ENCODE data around the gene PSD4.

PSD4 gene

GRCh38 chr2:113190871-113191270 lies 17.1 kb downstream of the PSD4 start:
- Histone ChIP-seq H3K27me3 (ENCODE audit: insufficient read depth, insufficient read length) (no peaks in the 10 kb centered on the region), H3K9me3 (ENCODE audit: insufficient read depth, low read length) (no peaks in the 10 kb centered on the region), H3K4me3 (ENCODE audit: insufficient read length, low read depth) (no peak overlapping the region), H3K9ac (ENCODE audit: insufficient read length, low read depth) (no peak overlapping the region), H3K36me3 (ENCODE audit: insufficient read depth, insufficient read length, low read length) (no peaks in the 10 kb centered on the region), H3K4me1 (ENCODE audit: insufficient read depth, insufficient read length) (peaks cover 2% of the 10 kb centered on the region)
- no peak for TF ChIP-seq ZNF274 (IDR thresholded peaks at IDR 0.05; ENCODE audit: low read depth, low read length)
- no peak for DNase-seq (ENCODE audit: low read depth, low spot score)

- Histone ChIP-seq H3K36me3 (ENCODE audit: insufficient read depth, insufficient read length, low read length) (no peaks in the 10 kb centered on the region), H3K4me1 (ENCODE audit: insufficient read depth, insufficient read length) (peaks cover 2% of the 10 kb centered on the region), H3K9ac (ENCODE audit: insufficient read length, low read depth) (no peak overlapping the region), H3K9me3 (ENCODE audit: insufficient read depth, low read length) (no peaks in the 10 kb centered on the region), H3K4me3 (ENCODE audit: insufficient read length, low read depth) (no peak overlapping the region), H3K27me3 (ENCODE audit: insufficient read depth, insufficient read length) (peaks cover 13% of the 10 kb centered on the region)
- TF ChIP-seq SUZ12 (IDR thresholded peaks at IDR 0.05; ENCODE audit: extremely low read depth, insufficient read depth, insufficient read length) (no peak), YY1 (IDR thresholded peaks at IDR 0.05; ENCODE audit: insufficient read depth, insufficient read length) (no peak), ZNF274 (IDR thresholded peaks at IDR 0.05; ENCODE audit: low read depth, low read length) (no peak)
- no peak for DNase-seq (ENCODE audit: low read depth, low spot score)
Observed at GRCh38 chr2:113192459-113193100, 18.8 kb downstream of the PSD4 start.

- Histone ChIP-seq H3K9me3 (ENCODE audit: insufficient read depth, low read length) (no peaks in the 10 kb centered on the region), H3K4me3 (ENCODE audit: insufficient read length, low read depth) (no peak overlapping the region), H3K27me3 (ENCODE audit: insufficient read depth, insufficient read length) (peaks cover 24% of the 10 kb centered on the region), H3K9ac (ENCODE audit: insufficient read length, low read depth) (no peak overlapping the region), H3K4me1 (ENCODE audit: insufficient read depth, insufficient read length) (peaks cover 2% of the 10 kb centered on the region), H3K36me3 (ENCODE audit: insufficient read depth, insufficient read length, low read length) (no peaks in the 10 kb centered on the region)
- no peak for TF ChIP-seq SUZ12 (IDR thresholded peaks at IDR 0.05; ENCODE audit: extremely low read depth, insufficient read depth, insufficient read length)
- TF ChIP-seq ZNF274 (IDR thresholded peaks at IDR 0.05; ENCODE audit: low read depth, low read length) = no peak
- TF ChIP-seq YY1 (IDR thresholded peaks at IDR 0.05; ENCODE audit: insufficient read depth, insufficient read length) = no peak
- no peak for DNase-seq (ENCODE audit: low read depth, low spot score)
Observed at GRCh38 chr2:113195923-113196501, 22.2 kb downstream of the PSD4 start.

- peaks cover 2% of the 10 kb centered on the region for H3K4me1 ChIP-seq (ENCODE audit: insufficient read depth, insufficient read length)
- no peaks in the 10 kb centered on the region for H3K9me3 ChIP-seq (ENCODE audit: insufficient read depth, low read length)
- H3K27me3 ChIP-seq (ENCODE audit: insufficient read depth, insufficient read length) = peaks cover 24% of the 10 kb centered on the region
- H3K36me3 ChIP-seq (ENCODE audit: insufficient read depth, insufficient read length, low read length) = no peaks in the 10 kb centered on the region
- no peak overlapping the region for H3K9ac ChIP-seq (ENCODE audit: insufficient read length, low read depth)
- no peak overlapping the region for H3K4me3 ChIP-seq (ENCODE audit: insufficient read length, low read depth)
- no peak for DNase-seq (ENCODE audit: low read depth, low spot score)
- TF ChIP-seq YY1 (IDR thresholded peaks at IDR 0.05; ENCODE audit: insufficient read depth, insufficient read length) (no peak), ZNF274 (IDR thresholded peaks at IDR 0.05; ENCODE audit: low read depth, low read length) (no peak)
Observed at GRCh38 chr2:113196839-113197238, 23.1 kb downstream of the PSD4 start.

GRCh38 chr2:113197347-113198047 lies 23.7 kb downstream of the PSD4 start:
- Histone ChIP-seq H3K27me3 (ENCODE audit: insufficient read depth, insufficient read length) (peaks cover 24% of the 10 kb centered on the region), H3K4me3 (ENCODE audit: insufficient read length, low read depth) (no peak overlapping the region), H3K9ac (ENCODE audit: insufficient read length, low read depth) (no peak overlapping the region), H3K9me3 (ENCODE audit: insufficient read depth, low read length) (no peaks in the 10 kb centered on the region), H3K36me3 (ENCODE audit: insufficient read depth, insufficient read length, low read length) (no peaks in the 10 kb centered on the region), H3K4me1 (ENCODE audit: insufficient read depth, insufficient read length) (peaks cover 2% of the 10 kb centered on the region)
- no peak for DNase-seq (ENCODE audit: low read depth, low spot score)
- no peak for TF ChIP-seq SUZ12 (IDR thresholded peaks at IDR 0.05; ENCODE audit: extremely low read depth, insufficient read depth, insufficient read length)
- TF ChIP-seq YY1 (IDR thresholded peaks at IDR 0.05; ENCODE audit: insufficient read depth, insufficient read length) = no peak
- TF ChIP-seq ZNF274 (IDR thresholded peaks at IDR 0.05; ENCODE audit: low read depth, low read length) = no peak

GRCh38 chr2:113198048-113198789 lies 24.4 kb downstream of the PSD4 start:
- no peaks in the 10 kb centered on the region for H3K9me3 ChIP-seq (ENCODE audit: insufficient read depth, low read length)
- no peaks in the 10 kb centered on the region for H3K4me1 ChIP-seq (ENCODE audit: insufficient read depth, insufficient read length)
- TF ChIP-seq SUZ12 (IDR thresholded peaks at IDR 0.05; ENCODE audit: extremely low read depth, insufficient read depth, insufficient read length) = no peak
- TF ChIP-seq YY1 (IDR thresholded peaks at IDR 0.05; ENCODE audit: insufficient read depth, insufficient read length) = no peak
- no peak for TF ChIP-seq ZNF274 (IDR thresholded peaks at IDR 0.05; ENCODE audit: low read depth, low read length)
- H3K4me3 ChIP-seq (ENCODE audit: insufficient read length, low read depth) = peak overlapping the region; percentile 61
- H3K27me3 ChIP-seq (ENCODE audit: insufficient read depth, insufficient read length) = peaks cover 24% of the 10 kb centered on the region
- H3K9ac ChIP-seq (ENCODE audit: insufficient read length, low read depth) = peak overlapping the region; percentile 79
- no peaks in the 10 kb centered on the region for H3K36me3 ChIP-seq (ENCODE audit: insufficient read depth, insufficient read length, low read length)
- no peak for DNase-seq (ENCODE audit: low read depth, low spot score)

All from NT2/D1 (cell line).